HEK293 (cell line): ENCODE data around the gene SH3BP5L.
A peak's percentile ranks its signal among the peaks of the same experiment; 100 is the strongest.

Experiments used
- CTCF ChIA-PET: fragments of 350-600 bp; formaldehyde crosslinking; extraction: SDS; loops from one replicate; lab custom pipeline; 2021; ENCODE audit warnings: antibody characterized with exemption; lab: Yijun Ruan, JAX
- POLR2A ChIA-PET: fragments of 300-600 bp; formaldehyde crosslinking; extraction: SDS; loops from one replicate; lab custom pipeline; 2020; ENCODE audit warnings: antibody characterized with exemption, inconsistent platforms; lab: Yijun Ruan, JAX
- H3K27ac ChIP-seq: fragments of 200-500 bp; sonication (Bioruptor generic); 2 replicates; pipeline ENCODE4 v1.5.1; 2014; ENCODE audit warnings: low read depth, low read length, control low read depth, inconsistent platforms; ENCODE audit errors: extremely low read depth
- H3K36me3 ChIP-seq, 2 experiments: fragments of 200-500 bp in 1 of 2; sonication (Bioruptor generic) in 1 of 2; 1 replicate in 1 of 2; 2 replicates in 1 of 2; pipeline ENCODE4 v1.5.1; 2014 to 2017; ENCODE audit warnings: inconsistent platforms in 2 of 2, low read length in 2 of 2; ENCODE audit not compliant: control insufficient read depth in 2 of 2, insufficient read depth in 1 of 2
- H3K4me1 ChIP-seq: fragments of 200-500 bp; sonication (Bioruptor generic); 2 replicates; pipeline ENCODE4 v1.5.1; 2014; ENCODE audit warnings: mild to moderate bottlenecking, low read length, inconsistent platforms; ENCODE audit not compliant: control insufficient read depth, insufficient read depth
- H3K4me3 ChIP-seq: 2 replicates; pipeline ENCODE4 v1.5.1; 2011; ENCODE audit warnings: low read depth, mild to moderate bottlenecking, control low read depth, low read length, moderate library complexity
- H3K9me3 ChIP-seq: fragments of 200-500 bp; sonication (Bioruptor generic); 2 replicates; pipeline ENCODE4 v1.5.1; 2014; ENCODE audit warnings: low read depth, low read length, inconsistent platforms; ENCODE audit not compliant: control insufficient read depth, insufficient read depth
- GLI4 ChIP-seq: fragments of 450-650 bp; formaldehyde crosslinking; IDR thresholded peaks from 2 replicates; pipeline ENCODE4 v1.5.1; 2016; ENCODE audit warnings: missing biosample characterization, missing genetic modification characterization
- GLIS1 ChIP-seq: fragments of 450-650 bp; formaldehyde crosslinking; IDR thresholded peaks from 2 replicates; pipeline ENCODE4 v1.5.1; 2016; ENCODE audit warnings: missing biosample characterization, missing genetic modification characterization
- GLIS2 ChIP-seq: fragments of 450-650 bp; formaldehyde crosslinking; IDR thresholded peaks from 2 replicates; pipeline ENCODE4 v1.5.1; 2016; ENCODE audit warnings: missing biosample characterization, missing genetic modification characterization
- IKZF3 ChIP-seq: fragments of 450-650 bp; IDR thresholded peaks from 2 replicates; pipeline ENCODE4 v1.5.0; 2018; ENCODE audit warnings: missing biosample characterization, mild to moderate bottlenecking, missing genetic modification characterization, moderate library complexity
- KLF10 ChIP-seq: fragments of 450-650 bp; IDR thresholded peaks from 2 replicates; pipeline ENCODE4 v1.5.1; 2018; ENCODE audit warnings: missing biosample characterization, mild to moderate bottlenecking, missing genetic modification characterization
- REPIN1 ChIP-seq: fragments of 450-650 bp; formaldehyde crosslinking; IDR thresholded peaks from 2 replicates; pipeline ENCODE4 v1.5.1; 2017; ENCODE audit warnings: missing biosample characterization, missing genetic modification characterization, low read depth
- SCRT1 ChIP-seq: fragments of 450-650 bp; formaldehyde crosslinking; IDR thresholded peaks from 2 replicates; pipeline ENCODE4 v1.5.1; 2016; ENCODE audit warnings: missing biosample characterization, missing genetic modification characterization, borderline replicate concordance
- SCRT2 ChIP-seq: fragments of 450-650 bp; formaldehyde crosslinking; IDR thresholded peaks from 2 replicates; pipeline ENCODE4 v1.5.1; 2016; ENCODE audit warnings: missing biosample characterization, missing genetic modification characterization
- SP2 ChIP-seq: fragments of 450-650 bp; formaldehyde crosslinking; IDR thresholded peaks from 2 replicates; pipeline ENCODE4 v1.5.1; 2016; ENCODE audit warnings: missing biosample characterization, missing genetic modification characterization
- SP3 ChIP-seq: fragments of 450-650 bp; formaldehyde crosslinking; IDR thresholded peaks from 2 replicates; pipeline ENCODE4 v1.5.1; 2016; ENCODE audit warnings: missing biosample characterization, missing genetic modification characterization
- YY1 ChIP-seq: fragments of 450-650 bp; formaldehyde crosslinking; IDR thresholded peaks from 2 replicates; pipeline ENCODE4 v1.5.1; 2018; ENCODE audit warnings: missing biosample characterization, missing genetic modification characterization
- ZBTB17 ChIP-seq: fragments of 450-650 bp; formaldehyde crosslinking; IDR thresholded peaks from 2 replicates; pipeline ENCODE4 v1.5.1; 2016; ENCODE audit warnings: missing biosample characterization, missing genetic modification characterization
- ZBTB21 ChIP-seq: fragments of 450-650 bp; formaldehyde crosslinking; IDR thresholded peaks from 2 replicates; pipeline ENCODE4 v1.5.1; 2017; ENCODE audit warnings: missing biosample characterization, missing genetic modification characterization
- ZBTB8A ChIP-seq: fragments of 450-650 bp; formaldehyde crosslinking; IDR thresholded peaks from 2 replicates; pipeline ENCODE4 v1.5.1; 2016; ENCODE audit warnings: missing biosample characterization, missing genetic modification characterization
- ZEB2 ChIP-seq: fragments of 450-650 bp; formaldehyde crosslinking; IDR thresholded peaks from 2 replicates; pipeline ENCODE4 v1.5.1; 2016; ENCODE audit warnings: missing biosample characterization, missing genetic modification characterization
- ZFP69B ChIP-seq: fragments of 450-650 bp; formaldehyde crosslinking; IDR thresholded peaks from 2 replicates; pipeline ENCODE4 v1.5.1; 2016; ENCODE audit warnings: missing biosample characterization, missing genetic modification characterization
- ZNF132 ChIP-seq: fragments of 450-650 bp; formaldehyde crosslinking; IDR thresholded peaks from 2 replicates; pipeline ENCODE4 v1.5.1; 2017; ENCODE audit warnings: missing biosample characterization, missing genetic modification characterization, borderline replicate concordance
- ZNF366 ChIP-seq: fragments of 450-650 bp; formaldehyde crosslinking; conservative IDR thresholded peaks from 2 replicates; pipeline ENCODE4 v1.5.1; 2016; ENCODE audit warnings: missing biosample characterization, missing genetic modification characterization
- ZNF585B ChIP-seq: fragments of 450-650 bp; formaldehyde crosslinking; IDR thresholded peaks from 2 replicates; pipeline ENCODE4 v1.5.1; 2016; ENCODE audit warnings: missing biosample characterization, missing genetic modification characterization
- ZNF621 ChIP-seq: fragments of 450-650 bp; formaldehyde crosslinking; IDR thresholded peaks from 2 replicates; pipeline ENCODE4 v1.5.1; 2017; ENCODE audit warnings: missing biosample characterization, missing genetic modification characterization
- ZNF629 ChIP-seq: fragments of 450-650 bp; formaldehyde crosslinking; IDR thresholded peaks from 2 replicates; pipeline ENCODE4 v1.5.1; 2017; ENCODE audit warnings: missing biosample characterization, missing genetic modification characterization
- ZNF660 ChIP-seq: fragments of 450-650 bp; IDR thresholded peaks from 2 replicates; pipeline ENCODE4 v1.5.1; 2018; ENCODE audit warnings: missing biosample characterization, mild to moderate bottlenecking, missing genetic modification characterization
- TF ChIP-seq, protein P1 (sequence below): fragments of 450-650 bp; formaldehyde crosslinking; conservative IDR thresholded peaks from 2 replicates; pipeline ENCODE4 v1.5.1; 2016; ENCODE audit warnings: low read depth, missing biosample characterization, missing genetic modification characterization
- TF ChIP-seq, protein P2 (sequence below): fragments of 450-650 bp; formaldehyde crosslinking; IDR thresholded peaks from 2 replicates; pipeline ENCODE4 v1.5.1; 2017; ENCODE audit warnings: missing biosample characterization, missing genetic modification characterization
- TF ChIP-seq, protein P3 (sequence below): fragments of 450-650 bp; formaldehyde crosslinking; IDR thresholded peaks from 2 replicates; pipeline ENCODE4 v1.5.1; 2016; ENCODE audit warnings: missing biosample characterization, missing genetic modification characterization
- TF ChIP-seq, protein P4 (sequence below): fragments of 450-650 bp; formaldehyde crosslinking; IDR thresholded peaks from 2 replicates; pipeline ENCODE4 v1.5.1; 2016; ENCODE audit warnings: missing biosample characterization, missing genetic modification characterization, low read depth

SH3BP5L gene

DNA sequence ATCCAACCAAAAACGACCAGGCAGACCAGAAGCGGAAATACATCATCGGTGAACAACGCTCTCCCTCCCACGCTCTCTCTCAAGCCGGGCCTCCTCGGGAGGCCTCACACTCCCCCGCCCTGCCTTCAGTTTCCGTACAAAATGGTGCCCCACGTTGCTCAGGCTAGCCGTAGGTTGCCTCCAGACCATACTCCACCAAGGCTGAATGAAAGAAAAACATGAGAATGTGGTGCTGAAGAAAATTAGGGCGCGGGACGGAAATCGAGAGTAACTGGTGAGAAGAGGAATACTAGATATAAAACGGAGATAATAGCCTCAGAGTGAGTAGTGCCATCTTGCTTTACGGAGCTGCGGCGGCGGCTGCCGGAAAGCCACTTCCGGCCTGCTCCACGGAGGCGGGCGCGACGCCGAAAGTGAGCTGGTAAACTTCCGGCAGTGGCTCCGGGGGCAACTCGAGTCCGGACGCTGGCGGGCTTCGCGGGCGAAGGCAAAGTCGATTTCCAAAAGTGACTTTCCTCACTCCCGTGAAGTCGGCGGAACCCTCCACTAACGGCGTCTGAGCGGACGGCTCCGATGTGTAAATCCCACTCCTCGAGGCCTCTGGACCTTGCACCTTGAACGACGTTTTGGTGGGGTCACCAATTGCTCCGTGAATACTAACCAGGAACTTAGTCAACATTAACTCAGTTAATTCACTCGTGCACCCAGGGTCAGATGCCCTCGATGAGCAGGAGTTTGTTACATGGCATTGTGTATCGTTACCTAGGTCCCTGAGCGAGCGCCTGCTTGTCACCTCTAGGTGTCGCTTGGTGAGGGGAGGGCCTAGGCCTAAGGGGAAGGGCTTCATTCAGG lies at the start of gene SH3BP5L (continued):
- TF ChIP-seq, protein P1, sequence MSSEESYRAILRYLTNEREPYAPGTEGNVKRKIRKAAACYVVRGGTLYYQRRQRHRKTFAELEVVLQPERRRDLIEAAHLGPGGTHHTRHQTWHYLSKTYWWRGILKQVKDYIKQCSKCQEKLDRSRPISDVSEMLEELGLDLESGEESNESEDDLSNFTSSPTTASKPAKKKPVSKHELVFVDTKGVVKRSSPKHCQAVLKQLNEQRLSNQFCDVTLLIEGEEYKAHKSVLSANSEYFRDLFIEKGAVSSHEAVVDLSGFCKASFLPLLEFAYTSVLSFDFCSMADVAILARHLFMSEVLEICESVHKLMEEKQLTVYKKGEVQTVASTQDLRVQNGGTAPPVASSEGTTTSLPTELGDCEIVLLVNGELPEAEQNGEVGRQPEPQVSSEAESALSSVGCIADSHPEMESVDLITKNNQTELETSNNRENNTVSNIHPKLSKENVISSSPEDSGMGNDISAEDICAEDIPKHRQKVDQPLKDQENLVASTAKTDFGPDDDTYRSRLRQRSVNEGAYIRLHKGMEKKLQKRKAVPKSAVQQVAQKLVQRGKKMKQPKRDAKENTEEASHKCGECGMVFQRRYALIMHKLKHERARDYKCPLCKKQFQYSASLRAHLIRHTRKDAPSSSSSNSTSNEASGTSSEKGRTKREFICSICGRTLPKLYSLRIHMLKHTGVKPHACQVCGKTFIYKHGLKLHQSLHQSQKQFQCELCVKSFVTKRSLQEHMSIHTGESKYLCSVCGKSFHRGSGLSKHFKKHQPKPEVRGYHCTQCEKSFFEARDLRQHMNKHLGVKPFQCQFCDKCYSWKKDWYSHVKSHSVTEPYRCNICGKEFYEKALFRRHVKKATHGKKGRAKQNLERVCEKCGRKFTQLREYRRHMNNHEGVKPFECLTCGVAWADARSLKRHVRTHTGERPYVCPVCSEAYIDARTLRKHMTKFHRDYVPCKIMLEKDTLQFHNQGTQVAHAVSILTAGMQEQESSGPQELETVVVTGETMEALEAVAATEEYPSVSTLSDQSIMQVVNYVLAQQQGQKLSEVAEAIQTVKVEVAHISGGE: peak; percentile 85
- TF ChIP-seq SP3 (tag by site-specific recombination) (peak; percentile 22; the same call in 1 of the 2 replicates), ZBTB17 (tag by site-specific recombination) (peak; percentile 66), GLIS2 (tag by site-specific recombination) (peak; percentile 47; the same call in 1 of the 2 replicates), YY1 (tag by site-specific recombination) (peak; percentile 94), ZNF585B (tag by site-specific recombination) (no peak), ZFP69B (tag by site-specific recombination) (no peak), KLF10 (tag by site-specific recombination) (no peak), ZNF621 (tag by site-specific recombination) (no peak), ZNF366 (no peak), ZBTB8A (tag by site-specific recombination) (0 out of 2 replicates have a peak, but pooled peaks have one; percentile 13)
- TF ChIP-seq, protein P2, sequence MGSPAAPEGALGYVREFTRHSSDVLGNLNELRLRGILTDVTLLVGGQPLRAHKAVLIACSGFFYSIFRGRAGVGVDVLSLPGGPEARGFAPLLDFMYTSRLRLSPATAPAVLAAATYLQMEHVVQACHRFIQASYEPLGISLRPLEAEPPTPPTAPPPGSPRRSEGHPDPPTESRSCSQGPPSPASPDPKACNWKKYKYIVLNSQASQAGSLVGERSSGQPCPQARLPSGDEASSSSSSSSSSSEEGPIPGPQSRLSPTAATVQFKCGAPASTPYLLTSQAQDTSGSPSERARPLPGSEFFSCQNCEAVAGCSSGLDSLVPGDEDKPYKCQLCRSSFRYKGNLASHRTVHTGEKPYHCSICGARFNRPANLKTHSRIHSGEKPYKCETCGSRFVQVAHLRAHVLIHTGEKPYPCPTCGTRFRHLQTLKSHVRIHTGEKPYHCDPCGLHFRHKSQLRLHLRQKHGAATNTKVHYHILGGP (tag by site-specific recombination): no peak
- TF ChIP-seq, all 188 proteins: peak for 16

DNA sequence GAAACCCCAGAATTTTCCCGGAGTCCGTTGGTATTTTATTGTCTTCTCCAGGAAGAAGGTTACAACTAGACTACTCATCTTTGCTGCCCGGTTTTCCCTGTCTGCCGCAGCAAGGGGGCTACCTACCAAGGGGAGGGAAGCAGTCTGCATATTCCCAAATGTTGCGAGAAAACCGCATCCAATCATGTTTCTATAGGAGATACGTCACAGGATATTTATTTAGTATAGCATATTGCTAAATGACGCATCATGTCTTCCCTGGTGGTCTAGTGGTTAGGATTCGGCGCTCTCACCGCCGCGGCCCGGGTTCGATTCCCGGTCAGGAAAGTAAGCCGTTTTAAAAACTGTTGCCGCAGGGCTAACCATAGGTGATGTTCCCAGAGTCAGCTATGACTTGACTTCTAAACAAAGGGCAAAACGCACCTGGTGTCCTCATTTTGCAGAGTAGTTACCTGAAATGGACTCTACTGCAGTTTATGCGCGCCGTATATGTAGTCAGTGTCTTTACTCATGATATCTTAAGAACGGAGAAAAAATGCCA lies 48.3 kb upstream of the SH3BP5L start:
- Histone ChIP-seq H3K4me1 (no peaks in the 10 kb centered on the region), H3K9me3 (no peaks in the 10 kb centered on the region), H3K36me3 (no peaks in the 10 kb centered on the region), H3K27ac (no peak overlapping the region), H3K4me3 (peak overlapping the region; percentile 40)
- CTCF ChIA-PET: interaction anchor here (0.7 kb wide), 2 partner anchors 13 to 18 kb away, joined by 3 to 6 read pairs; no protein-coding TSS in a partner anchor
- TF ChIP-seq REPIN1 (tag by site-specific recombination) (no peak), ZBTB21 (tag by site-specific recombination) (peak; percentile 67; the same call in 1 of the 2 replicates), SCRT2 (tag by site-specific recombination) (peak; percentile 50; the same call in 1 of the 2 replicates), SP2 (tag by site-specific recombination) (peak; percentile 15; the same call in 1 of the 2 replicates), ZNF132 (tag by site-specific recombination) (no peak), IKZF3 (tag by site-specific recombination) (peak; percentile 79), ZNF366 (peak; percentile 53), ZEB2 (0 out of 2 replicates have a peak, but pooled peaks have one; percentile 23), GLI4 (tag by site-specific recombination) (no peak), SCRT1 (tag by site-specific recombination) (no peak), ZNF629 (tag by site-specific recombination) (peak; percentile 83), ZNF660 (tag by site-specific recombination) (0 out of 2 replicates have a peak, but pooled peaks have one; percentile 18), GLIS1 (tag by site-specific recombination) (peak; percentile 15; the same call in 1 of the 2 replicates), KLF10 (tag by site-specific recombination) (no peak; the same call in 1 of the 2 replicates)
- TF ChIP-seq, protein P3, sequence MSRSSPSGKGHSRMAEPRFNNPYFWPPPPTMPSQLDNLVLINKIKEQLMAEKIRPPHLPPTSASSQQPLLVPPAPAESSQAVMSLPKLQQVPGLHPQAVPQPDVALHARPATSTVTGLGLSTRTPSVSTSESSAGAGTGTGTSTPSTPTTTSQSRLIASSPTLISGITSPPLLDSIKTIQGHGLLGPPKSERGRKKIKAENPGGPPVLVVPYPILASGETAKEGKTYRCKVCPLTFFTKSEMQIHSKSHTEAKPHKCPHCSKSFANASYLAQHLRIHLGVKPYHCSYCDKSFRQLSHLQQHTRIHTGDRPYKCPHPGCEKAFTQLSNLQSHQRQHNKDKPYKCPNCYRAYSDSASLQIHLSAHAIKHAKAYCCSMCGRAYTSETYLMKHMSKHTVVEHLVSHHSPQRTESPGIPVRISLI (tag by site-specific recombination): no peak
- TF ChIP-seq, protein P4, sequence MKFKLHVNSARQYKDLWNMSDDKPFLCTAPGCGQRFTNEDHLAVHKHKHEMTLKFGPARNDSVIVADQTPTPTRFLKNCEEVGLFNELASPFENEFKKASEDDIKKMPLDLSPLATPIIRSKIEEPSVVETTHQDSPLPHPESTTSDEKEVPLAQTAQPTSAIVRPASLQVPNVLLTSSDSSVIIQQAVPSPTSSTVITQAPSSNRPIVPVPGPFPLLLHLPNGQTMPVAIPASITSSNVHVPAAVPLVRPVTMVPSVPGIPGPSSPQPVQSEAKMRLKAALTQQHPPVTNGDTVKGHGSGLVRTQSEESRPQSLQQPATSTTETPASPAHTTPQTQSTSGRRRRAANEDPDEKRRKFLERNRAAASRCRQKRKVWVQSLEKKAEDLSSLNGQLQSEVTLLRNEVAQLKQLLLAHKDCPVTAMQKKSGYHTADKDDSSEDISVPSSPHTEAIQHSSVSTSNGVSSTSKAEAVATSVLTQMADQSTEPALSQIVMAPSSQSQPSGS (tag by site-specific recombination): peak; percentile 36; the same call in 1 of the 2 replicates
- POLR2A ChIA-PET: interaction anchor here (0.9 kb wide), 1 partner anchor 36 kb away, joined by 4 read pairs; the partner anchor contains the start of gene ZNF672
